HG03103 (cell line): ENCODE data around the gene SCN1B.
"Not testable (repeated sequence)": the region's sequence is repeated elsewhere in the genome, so short reads cannot be mapped to it uniquely, and the experiment has no call there.

Experiments used
- ATAC-seq: cut with Tn5 transposase; IDR thresholded peaks from one replicate; pipeline ENCODE4 v1.9.1; 2021; ENCODE audit warnings: low read depth; ENCODE audit not compliant: unreplicated experiment

The SCN1B gene

DNA sequence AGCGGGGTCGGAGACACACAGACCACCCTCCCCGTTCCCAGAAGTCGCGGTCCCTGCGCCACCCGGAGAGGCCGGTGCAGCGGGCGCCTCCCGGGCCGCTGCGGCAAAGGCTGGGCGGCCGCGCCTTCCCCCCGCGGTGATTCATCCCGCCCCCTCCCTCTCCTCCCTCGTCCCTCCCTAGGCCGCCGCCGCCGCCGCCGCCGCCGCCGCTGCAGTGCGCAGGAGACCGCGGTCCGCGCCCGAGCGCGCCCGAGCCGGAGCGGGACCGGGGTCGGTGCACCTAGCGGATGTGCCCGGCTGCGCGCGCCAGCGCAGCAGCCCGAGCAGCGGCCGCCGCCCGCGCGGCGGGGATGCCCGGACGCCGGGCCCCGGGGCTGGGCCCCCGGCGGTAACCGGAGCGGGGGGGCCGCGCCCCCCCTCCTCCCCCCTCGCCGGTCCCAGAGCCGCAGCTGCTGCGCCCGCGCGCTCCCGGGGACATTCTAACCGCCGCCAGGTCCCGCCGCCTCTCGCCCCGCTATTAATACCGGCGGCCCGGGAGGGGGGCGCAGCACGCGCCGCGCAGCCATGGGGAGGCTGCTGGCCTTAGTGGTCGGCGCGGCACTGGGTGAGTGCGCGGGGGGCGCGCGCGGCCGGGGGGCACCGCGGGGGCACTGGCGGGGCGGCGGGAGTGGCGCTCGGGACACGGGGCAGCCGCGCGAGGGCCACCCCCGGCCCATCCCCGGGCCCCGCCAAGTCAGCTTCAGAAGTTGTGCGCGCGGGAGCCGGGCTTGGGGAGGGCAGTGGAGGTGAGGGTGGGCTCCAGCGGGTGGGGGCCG lies at the start of gene SCN1B:
Gene SCN1B, plus strand, starts transcription at position 214 of the 815 bp plus-strand sequence. Its CDS starts 351 bp downstream, at position 565.
- ATAC-seq: no peak

GRCh38 chr19:34982275-34982674 lies 48.0 kb upstream of the SCN1B start:
- no peak for ATAC-seq

- no peak for ATAC-seq
Measured at GRCh38 chr19:34983786-34984185, 46.5 kb upstream of the SCN1B start.

GRCh38 chr19:34984287-34984686 lies 46.0 kb upstream of the SCN1B start:
- ATAC-seq: no peak

DNA sequence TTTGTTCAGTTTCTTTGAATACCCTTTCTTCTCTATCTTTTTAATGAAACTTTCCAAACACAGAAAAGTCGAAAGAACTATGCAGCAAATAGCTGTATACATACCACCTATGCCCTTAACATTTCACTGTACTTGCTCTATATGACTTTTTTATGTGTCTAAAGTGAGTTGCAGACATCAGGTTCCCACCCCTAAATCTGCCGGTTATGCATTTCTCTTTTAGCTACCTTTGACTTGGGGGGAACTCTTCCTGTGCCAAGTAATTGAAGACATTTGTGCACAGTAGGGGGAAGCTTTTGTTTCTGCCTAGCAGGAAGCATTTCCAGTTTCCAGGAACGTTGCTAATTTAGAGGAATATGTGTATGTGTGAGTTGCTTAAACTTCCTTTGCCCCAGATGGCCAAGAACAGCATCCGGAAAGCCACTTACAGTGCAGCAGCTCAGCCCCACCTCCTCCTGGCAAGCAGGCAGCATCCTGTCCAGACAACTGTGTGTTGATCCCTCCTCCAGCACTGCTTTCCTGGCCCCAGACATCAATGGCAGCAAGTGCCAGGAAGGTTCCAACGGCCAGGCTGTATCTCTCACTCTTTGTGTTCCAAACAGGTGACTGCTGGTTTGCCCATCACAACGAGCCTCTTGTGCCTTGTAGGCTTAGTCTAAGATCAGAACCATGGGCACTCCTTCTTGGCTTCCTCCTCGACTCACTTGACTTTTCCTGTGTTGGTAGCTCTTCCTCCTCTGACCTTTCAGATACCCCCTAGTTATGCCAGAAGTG lies 44.8 kb upstream of the SCN1B start:
- no peak for ATAC-seq

DNA sequence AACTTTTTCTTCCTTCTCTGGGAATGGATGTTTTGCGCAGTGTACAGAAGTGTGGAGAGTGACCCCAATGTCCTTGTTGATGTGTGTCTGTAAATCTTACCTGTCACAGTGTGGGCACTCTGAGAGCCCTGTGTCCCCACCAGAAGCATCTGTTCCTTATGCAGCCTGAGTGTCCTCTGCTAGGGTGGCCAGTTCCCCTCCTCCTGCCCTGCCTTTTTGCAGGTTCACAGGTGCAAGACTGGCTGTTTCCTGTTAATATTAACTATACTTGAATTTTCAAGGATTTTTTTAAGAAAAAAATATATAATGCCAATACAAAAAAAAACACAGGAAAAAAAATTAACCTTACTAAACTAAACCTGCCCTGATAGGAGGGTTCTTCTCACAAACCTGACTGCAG lies 42.2 kb upstream of the SCN1B start:
- no peak for ATAC-seq

GRCh38 chr19:34989298-34989697 lies 41.0 kb upstream of the SCN1B start:
- ATAC-seq: no peak

- no peak for ATAC-seq
Measured at GRCh38 chr19:34990578-34991192, 39.6 kb upstream of the SCN1B start.

DNA sequence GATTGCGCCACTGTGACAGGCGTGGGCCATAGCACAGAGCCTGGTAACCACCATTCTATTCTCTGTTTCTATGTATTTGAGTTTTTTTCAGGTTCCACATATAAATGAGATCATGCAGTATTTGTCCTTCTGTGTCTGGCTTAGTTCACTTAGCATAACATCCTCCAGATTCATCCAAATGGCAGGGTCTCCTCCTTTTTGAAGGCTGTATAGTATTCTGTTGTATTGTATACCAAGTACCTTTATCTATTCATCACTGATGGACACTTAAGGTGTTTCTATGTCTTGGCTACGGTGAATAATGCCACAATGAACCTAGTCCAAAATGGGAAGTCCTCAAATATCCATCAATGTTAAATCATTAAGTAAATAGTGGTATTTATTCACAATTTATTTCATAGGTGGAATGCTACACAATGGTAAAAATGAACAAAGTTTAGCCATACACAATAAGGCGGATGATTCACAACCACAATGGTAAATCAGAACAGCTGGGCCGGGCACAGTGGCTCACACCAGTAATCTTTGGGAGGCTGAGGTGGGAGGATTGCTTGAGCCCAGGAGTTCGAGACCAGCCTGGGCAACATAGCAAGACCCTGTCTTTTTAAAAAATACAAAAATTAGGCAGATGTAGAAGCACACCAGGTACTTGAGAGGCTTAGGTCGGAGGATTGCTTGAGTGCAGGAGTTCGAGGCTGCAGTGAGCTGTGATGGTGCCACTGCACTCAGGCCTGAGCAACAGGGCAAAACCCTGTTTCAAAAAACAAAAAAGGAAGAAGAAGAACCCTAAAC lies 38.5 kb upstream of the SCN1B start:
- ATAC-seq: no peak

GRCh38 chr19:34992582-34992981 lies 37.7 kb upstream of the SCN1B start:
- ATAC-seq: not testable (repeated sequence)

GRCh38 chr19:34994286-34994642 lies 36.0 kb upstream of the SCN1B start:
- no peak for ATAC-seq

DNA sequence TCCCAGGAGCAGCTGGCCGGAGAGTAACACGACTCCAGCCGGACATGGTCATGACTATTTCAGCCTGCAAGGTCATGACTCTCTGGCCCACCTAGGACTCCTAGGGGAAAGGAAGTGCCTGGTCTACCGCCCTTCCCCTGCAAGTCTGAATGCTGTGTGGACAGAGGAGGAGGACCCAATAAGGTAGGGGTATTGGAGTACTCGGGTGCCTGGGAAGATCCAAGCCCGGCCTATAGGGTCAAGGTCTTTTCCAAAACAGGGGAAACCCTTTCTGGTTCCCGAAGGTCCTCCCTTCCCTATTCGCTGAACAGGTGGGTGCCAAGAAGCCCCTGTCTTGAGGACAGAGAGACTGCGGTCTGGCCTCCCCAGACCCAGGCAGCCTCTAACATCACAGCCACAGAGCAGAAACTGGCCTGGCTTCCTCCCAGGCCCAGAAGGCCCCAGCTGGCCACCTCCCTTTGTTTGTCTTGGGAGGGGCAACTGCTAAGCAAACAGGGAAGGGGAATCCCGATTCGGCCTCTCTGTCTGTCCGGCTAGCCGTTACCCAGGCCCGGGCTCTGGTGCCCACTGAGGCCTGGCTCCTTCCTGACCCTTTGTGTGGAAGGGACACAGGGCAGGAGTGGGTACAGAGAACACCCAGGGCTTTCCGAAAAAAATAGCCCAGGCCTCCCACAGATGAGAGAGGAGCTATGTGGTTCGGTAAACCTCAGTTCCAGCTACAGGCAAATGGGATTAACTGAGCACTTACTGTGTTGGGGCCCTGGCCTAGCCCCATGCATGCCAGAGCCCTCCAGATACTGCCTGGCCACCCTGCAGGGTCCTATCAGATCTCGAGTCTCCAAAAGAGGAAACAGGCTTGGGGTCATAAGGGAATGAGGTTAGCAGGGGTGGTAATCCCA lies 35.4 kb upstream of the SCN1B start:
- no peak for ATAC-seq

DNA sequence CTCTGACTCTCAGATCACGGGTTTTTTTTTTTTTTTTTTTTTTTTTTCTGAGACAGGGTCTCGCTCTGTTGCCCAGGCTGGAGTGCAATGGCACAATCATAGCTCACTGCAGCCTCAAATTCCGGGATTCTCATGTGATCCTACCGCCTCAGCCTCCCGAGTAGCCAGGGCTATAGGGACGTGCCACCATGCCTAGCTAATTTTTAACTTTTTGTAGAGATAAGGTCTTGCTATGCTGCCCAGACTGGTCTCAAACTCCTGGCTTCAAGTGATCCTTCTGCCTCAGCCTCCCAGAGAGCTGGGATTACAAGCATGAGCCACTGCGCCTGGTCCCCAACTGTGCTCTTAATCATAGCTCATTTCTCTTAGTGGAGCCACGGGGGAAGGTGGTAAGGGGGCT lies 34.7 kb upstream of the SCN1B start:
- ATAC-seq: no peak

GRCh38 chr19:34997071-34997617 lies 33.1 kb upstream of the SCN1B start:
- ATAC-seq: no peak

- ATAC-seq: not testable (repeated sequence)
Measured at GRCh38 chr19:34998224-34998623, 32.0 kb upstream of the SCN1B start.

- no peak for ATAC-seq
Measured at GRCh38 chr19:34998777-34999497, 31.3 kb upstream of the SCN1B start.

DNA sequence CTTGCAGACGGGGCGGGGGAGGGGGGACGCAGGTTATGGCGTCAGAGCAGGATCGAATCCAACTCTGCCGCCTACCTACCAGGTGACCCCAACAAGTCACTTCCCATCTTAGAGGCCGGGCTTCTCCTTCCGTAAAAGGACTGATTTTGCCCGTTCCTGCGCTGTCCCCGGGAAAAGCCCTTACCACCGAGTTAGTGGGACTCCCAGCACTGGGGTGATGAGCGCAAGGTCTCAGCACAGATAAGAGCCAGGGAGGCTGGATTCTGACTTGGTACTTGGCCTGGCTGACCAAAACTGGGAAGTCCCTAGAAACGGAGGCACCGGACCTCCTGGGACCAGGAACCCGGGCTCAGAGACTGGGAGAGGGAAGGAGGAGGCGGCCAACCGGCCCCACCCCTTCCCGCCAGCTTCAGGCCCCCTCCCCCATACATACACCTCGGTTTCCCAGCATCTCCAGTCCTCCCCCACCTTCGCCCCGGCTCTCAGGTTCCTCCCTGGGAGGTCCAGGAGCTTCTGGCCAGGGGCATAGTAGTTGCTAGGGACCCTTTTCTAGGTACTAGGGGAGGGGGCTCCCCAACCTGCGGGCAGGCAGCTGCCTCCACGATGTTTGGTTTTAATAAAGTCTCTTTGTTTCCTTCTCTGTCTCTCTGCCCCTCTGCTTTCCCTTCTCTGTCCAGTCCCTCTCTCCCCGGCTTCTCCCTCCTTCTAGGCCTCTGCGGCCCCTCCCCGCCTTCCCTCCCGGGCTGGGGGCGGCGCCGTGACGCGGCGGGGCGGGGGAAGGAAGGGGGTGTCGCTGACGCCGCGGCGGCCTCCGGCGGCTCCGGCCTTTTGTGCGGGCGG lies 30.6 kb upstream of the SCN1B start, which contains the start of gene GRAMD1A:
Gene GRAMD1A, plus strand, starts transcription at position 826 of the 840 bp plus-strand sequence. CDS start 156 bp downstream, outside the sequence.
- peak; percentile 50 for ATAC-seq

GRCh38 chr19:35000338-35000646 lies 30.0 kb upstream of the SCN1B start:
- ATAC-seq: no peak
